ENCODE results near the gene BLMH.
A peak's percentile ranks its signal among the peaks of the same experiment; 100 is the strongest.

The BLMH gene

GRCh38 chr17:30290077-30290476 is 1.7 kb downstream of the BLMH start:
- no peak for TF ChIP-seq CTCF (conservative IDR thresholded peaks at IDR 0.05; ENCODE audit: low read depth)
- H3K27ac ChIP-seq = no peak overlapping the region
- DNase-seq (ENCODE audit: low spot score) = no peak
- POLR2A ChIA-PET (ENCODE audit: low non-redundant PET) = no interaction called here
- CTCF ChIA-PET = no interaction called here

- POLR2A ChIA-PET (ENCODE audit: low non-redundant PET) = no interaction called here
- no peak for TF ChIP-seq CTCF (conservative IDR thresholded peaks at IDR 0.05; ENCODE audit: low read depth)
- CTCF ChIA-PET = interaction anchor here (0.7 kb wide), 1 partner anchor 613 kb away, joined by 3 read pairs; no protein-coding TSS in a partner anchor
- H3K27ac ChIP-seq = no peak overlapping the region
- no peak for DNase-seq (ENCODE audit: low spot score)
Measured at GRCh38 chr17:30279156-30279555, 12.6 kb downstream of the BLMH start.

GRCh38 chr17:30278032-30278431 is 13.7 kb downstream of the BLMH start:
- ChIA-PET CTCF (interaction anchor here (0.6 to 1.0 kb wide), 3 partner anchors 173 to 179 kb away, joined by 3 to 4 read pairs (median 3); no protein-coding TSS in a partner anchor), POLR2A (ENCODE audit: low non-redundant PET) (no interaction called here)
- no peak for DNase-seq (ENCODE audit: low spot score)
- TF ChIP-seq CTCF (conservative IDR thresholded peaks at IDR 0.05; ENCODE audit: low read depth) = peak; percentile 18; the same call in 1 of the 2 replicates
- H3K27ac ChIP-seq = no peak overlapping the region

- DNase-seq (ENCODE audit: low spot score) = no peak
- TF ChIP-seq CTCF (conservative IDR thresholded peaks at IDR 0.05; ENCODE audit: low read depth) = no peak
- POLR2A ChIA-PET (ENCODE audit: low non-redundant PET) = no interaction called here
- no peak overlapping the region for H3K27ac ChIP-seq
- CTCF ChIA-PET = no interaction called here
Measured at GRCh38 chr17:30275911-30276310, 15.8 kb downstream of the BLMH start.

GRCh38 chr17:30274887-30275286 is 16.9 kb downstream of the BLMH start:
- ChIA-PET POLR2A (ENCODE audit: low non-redundant PET) (no interaction called here), CTCF (interaction anchor here (0.8 kb wide), 1 partner anchor 103 kb away, joined by 3 read pairs; no protein-coding TSS in a partner anchor)
- DNase-seq (ENCODE audit: low spot score) = no peak
- TF ChIP-seq CTCF (conservative IDR thresholded peaks at IDR 0.05; ENCODE audit: low read depth) = no peak
- no peak overlapping the region for H3K27ac ChIP-seq

- ChIA-PET POLR2A (ENCODE audit: low non-redundant PET) (no interaction called here), CTCF (no interaction called here)
- no peak for DNase-seq (ENCODE audit: low spot score)
- no peak overlapping the region for H3K27ac ChIP-seq
- no peak for TF ChIP-seq CTCF (conservative IDR thresholded peaks at IDR 0.05; ENCODE audit: low read depth)
Measured at GRCh38 chr17:30273373-30273772, 18.4 kb downstream of the BLMH start.

GRCh38 chr17:30271102-30271501 is 20.6 kb downstream of the BLMH start:
- ChIA-PET POLR2A (ENCODE audit: low non-redundant PET) (no interaction called here), CTCF (interaction anchor here (0.9 kb wide), 1 partner anchor 65 kb away, joined by 3 read pairs; no protein-coding TSS in a partner anchor)
- DNase-seq (ENCODE audit: low spot score) = no peak

More at GRCh38 chr17:30271102-30271501, 20.6 kb downstream of the BLMH start:
- H3K27ac ChIP-seq = no peak overlapping the region
- TF ChIP-seq CTCF (conservative IDR thresholded peaks at IDR 0.05; ENCODE audit: low read depth) = no peak
